WI38 (cell line): ENCODE data around the gene GPR141.

Source experiments
- H3K4me3 ChIP-seq: 2 replicates; pipeline ENCODE4 v1.5.1; 2011; ENCODE audit warnings: low read depth, mild to moderate bottlenecking, control low read depth, low read length
- CTCF ChIP-seq: IDR thresholded peaks from 2 replicates; pipeline ENCODE4 v1.5.1; 2012; ENCODE audit warnings: low read depth, mild to moderate bottlenecking, control low read depth, low read length

Gene GPR141

GRCh38 chr7:37719077-37719476 is 35.5 kb downstream of the GPR141 start:
- no peak for TF ChIP-seq CTCF
- H3K4me3 ChIP-seq: no peak overlapping the region

- H3K4me3 ChIP-seq: no peak overlapping the region
- TF ChIP-seq CTCF: no peak
Measured at GRCh38 chr7:37724732-37725131, 41.2 kb downstream of the GPR141 start.

- TF ChIP-seq CTCF: no peak
- no peak overlapping the region for H3K4me3 ChIP-seq
Measured at GRCh38 chr7:37726016-37726415, 42.5 kb downstream of the GPR141 start.

GRCh38 chr7:37728747-37729146 is 45.2 kb downstream of the GPR141 start:
- TF ChIP-seq CTCF: no peak
- no peak overlapping the region for H3K4me3 ChIP-seq

- TF ChIP-seq CTCF: no peak
- H3K4me3 ChIP-seq: no peak overlapping the region
Measured at GRCh38 chr7:37729181-37729580, 45.6 kb downstream of the GPR141 start.

- no peak overlapping the region for H3K4me3 ChIP-seq
- TF ChIP-seq CTCF: no peak
Measured at GRCh38 chr7:37730501-37730900, 46.9 kb downstream of the GPR141 start.

- H3K4me3 ChIP-seq: no peak overlapping the region
- TF ChIP-seq CTCF: no peak
Measured at GRCh38 chr7:37732253-37732652, 48.7 kb downstream of the GPR141 start.
